CD4-positive, alpha-beta T cell (primary cell): ENCODE data around the gene SEC16A. TPM values are rescaled to one million over a fixed set of nuclear protein-coding genes. Genes with fewer than 3 reads are reported as not detected.
A peak's percentile ranks its signal among the peaks of the same experiment; 100 is the strongest.

ENCODE experiments used
- ATAC-seq: fragments of 200-7000 bp; cut with Tn5 transposase; one replicate; pipeline ENCODE4 v1.10.0; 2022; ENCODE audit warnings: mild to moderate bottlenecking; ENCODE audit not compliant: poor library complexity
- CTCF ChIA-PET: fragments of 350-600 bp; sonication (Branson Sonifier 250); formaldehyde crosslinking; loops from one replicate; lab custom pipeline; 2021; ENCODE audit warnings: antibody characterized with exemption, inconsistent platforms; lab: Charles Lee
- POLR2A ChIA-PET: fragments of 350-600 bp; sonication (Branson Sonifier 250); formaldehyde crosslinking; loops from one replicate; lab custom pipeline; 2021; ENCODE audit warnings: antibody characterized with exemption, inconsistent platforms; lab: Charles Lee
- DNase-seq, 14 experiments: peaks; one replicate each; pipeline ENCODE4 v3.0.0-alpha.2; 2013 to 2020; ENCODE audit warnings: mixed read lengths in 2 of 14
- H3K27ac ChIP-seq, 2 donors: one replicate each; pipeline versions ENCODE4 v1.5.1 to v1.7.0; 2013; ENCODE audit warnings: low read length in 2 of 2, low read depth in 1 of 2, mild to moderate bottlenecking in 1 of 2
- H3K27me3 ChIP-seq, 2 experiments: 1 replicate in 1 of 2; 2 replicates in 1 of 2; pipeline versions ENCODE4 v1.6.1 to v1.7.0; 2013; ENCODE audit warnings: low read length in 2 of 2, control low read depth in 1 of 2, mild to moderate bottlenecking in 1 of 2, moderate library complexity in 1 of 2; ENCODE audit not compliant: insufficient read depth in 2 of 2, control insufficient read depth in 1 of 2
- H3K36me3 ChIP-seq: one replicate; pipeline ENCODE4 v1.6.1; 2013; ENCODE audit warnings: low read length, control low read depth; ENCODE audit not compliant: insufficient read depth
- H3K4me1 ChIP-seq: one replicate; pipeline ENCODE4 v1.6.1; 2013; ENCODE audit warnings: low read length, control low read depth; ENCODE audit not compliant: insufficient read depth
- H3K4me3 ChIP-seq: one replicate; pipeline ENCODE4 v1.5.1; 2013; ENCODE audit warnings: mild to moderate bottlenecking, low read length, moderate library complexity
- H3K9me3 ChIP-seq, 2 experiments: 1 replicate in 1 of 2; 2 replicates in 1 of 2; pipeline versions ENCODE4 v1.6.1 to v1.7.0; 2013; ENCODE audit warnings: low read length in 2 of 2, mild to moderate bottlenecking in 2 of 2, control low read depth in 1 of 2, moderate library complexity in 1 of 2; ENCODE audit not compliant: control insufficient read depth in 1 of 2, insufficient read depth in 1 of 2
- H3K27ac Mint-ChIP-seq: one replicate; pipeline ENCODE4 v1.8.0; 2020; ENCODE audit warnings: mixed read lengths
- H3K27me3 Mint-ChIP-seq: one replicate; pipeline ENCODE4 v1.8.0; 2021; ENCODE audit warnings: mixed read lengths
- H3K36me3 Mint-ChIP-seq: one replicate; pipeline ENCODE4 v1.8.0; 2021; ENCODE audit warnings: low read depth, mixed read lengths
- H3K4me1 Mint-ChIP-seq: one replicate; pipeline ENCODE4 v1.8.0; 2021; ENCODE audit warnings: low read depth, mixed read lengths
- H3K4me3 Mint-ChIP-seq: one replicate; pipeline ENCODE4 v1.8.0; 2020; ENCODE audit warnings: mild to moderate bottlenecking, mixed read lengths
- H3K9me3 Mint-ChIP-seq: one replicate; pipeline ENCODE4 v1.8.0; 2020; ENCODE audit warnings: mixed read lengths
- CTCF ChIP-seq: fragments of 200-600 bp; IDR thresholded peaks from one replicate; pipeline ENCODE4 v1.8.0; 2022; ENCODE audit warnings: antibody characterized with exemption, mild to moderate bottlenecking
- intact Hi-C, 2 experiments: fragments of 100-400 bp; cut with DNase I in 1 of 2; cut with micrococcal nuclease in 1 of 2; formaldehyde crosslinking; loops; one replicate each; pipeline versions ENCODE4 v1.15.1 to v1.9.0; 2023 to 2025; cut with DNase I, micrococcal nuclease
- total RNA-seq, 174 experiments: library from RNA in 2 of 174; stranded (reverse) in 2 of 174; gene quantifications; one replicate each; pipeline ENCODE4 v1.2.3 and lab custom pipeline; 2021 to 2026

The SEC16A gene
- total RNA-seq, 2 experiments from 2014 or later = 73.0 to 75.0 TPM

DNA sequence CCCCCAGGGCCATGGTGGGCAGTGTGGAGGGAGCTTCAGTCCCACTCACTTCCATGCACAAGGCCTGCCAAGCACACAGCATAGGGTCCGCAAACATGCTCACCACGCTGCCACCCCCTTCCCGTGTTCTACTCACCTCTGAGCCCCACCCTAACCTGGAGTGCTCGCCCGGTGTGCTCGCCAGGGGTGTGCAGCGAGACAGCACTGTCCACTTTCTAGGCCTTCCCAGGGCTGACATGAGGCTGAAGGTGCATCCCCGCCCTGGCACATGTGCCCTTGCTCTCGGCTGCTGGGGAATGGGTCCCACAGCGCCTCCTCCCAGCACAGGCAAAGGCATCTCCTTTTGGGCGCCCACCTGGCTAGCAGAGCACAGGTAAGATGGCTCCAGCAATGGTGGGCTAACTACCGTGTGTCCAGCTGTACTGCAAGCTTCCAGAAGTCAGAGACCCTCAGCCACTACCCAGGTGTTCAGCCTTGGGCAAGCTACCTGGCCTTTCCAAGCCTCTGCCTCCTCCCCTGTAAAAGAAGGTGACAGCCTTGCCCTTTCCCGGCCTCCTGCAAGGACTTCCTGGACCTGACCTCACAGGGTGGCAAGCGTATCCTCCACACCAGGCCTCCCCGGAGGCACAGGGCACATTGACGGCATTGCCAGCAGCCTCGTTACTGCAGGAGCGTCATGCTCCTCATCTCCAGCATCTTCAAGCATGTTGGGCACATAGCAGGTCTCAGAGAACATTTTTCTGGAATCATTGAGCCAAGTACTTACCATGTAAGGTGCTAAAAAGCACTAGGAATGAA, 4.2 kb upstream of the SEC16A start:
- no peak overlapping the region for H3K4me3 ChIP-seq
- ATAC-seq = no peak
- intact Hi-C loops = loop anchor here in 1 of 2 experiments (5.0 to 10.0 kb wide), 2 partner anchors 50 to 298 kb away; no protein-coding TSS in a partner anchor

GRCh38 chr9:136486131-136486530, 3.3 kb upstream of the SEC16A start:
- Histone ChIP-seq H3K27me3 (no peaks in the 10 kb centered on the region), H3K27ac (no peak overlapping the region), H3K36me3 (no peaks in the 10 kb centered on the region), H3K9me3 (no peaks in the 10 kb centered on the region), H3K4me1 (peaks cover 34% of the 10 kb centered on the region), H3K4me3 (no peak overlapping the region)
- H3K36me3 Mint-ChIP-seq = peaks cover 21% of the 10 kb centered on the region
- ATAC-seq (no peak), DNase-seq (no peak)
- POLR2A ChIA-PET = interaction anchor here (1.5 kb wide), 1 partner anchor 145 kb away, joined by 6 read pairs; no protein-coding TSS in a partner anchor
- peaks cover 28% of the 10 kb centered on the region for H3K4me1 Mint-ChIP-seq
- no peak overlapping the region for H3K27ac Mint-ChIP-seq
- intact Hi-C loops = loop anchor here in 1 of 2 experiments (5.0 to 10.0 kb wide), 2 partner anchors 51 to 299 kb away; no protein-coding TSS in a partner anchor
- H3K9me3 Mint-ChIP-seq = no peaks in the 10 kb centered on the region
- no peak for TF ChIP-seq CTCF
- CTCF ChIA-PET = interaction anchor here (1.0 to 2.8 kb wide), 4 partner anchors 53 to 145 kb away, joined by 4 to 10 read pairs (median 6); no protein-coding TSS in a partner anchor
- no peaks in the 10 kb centered on the region for H3K27me3 Mint-ChIP-seq
- no peak overlapping the region for H3K4me3 Mint-ChIP-seq

More for the DNA sequence above, 4.2 kb upstream of the SEC16A start:
- Mint-ChIP-seq H3K36me3 (peaks cover 14% of the 10 kb centered on the region), H3K4me1 (peaks cover 21% of the 10 kb centered on the region), H3K4me3 (no peak overlapping the region), H3K9me3 (no peaks in the 10 kb centered on the region), H3K27me3 (no peaks in the 10 kb centered on the region), H3K27ac (no peak overlapping the region)
- no peak for TF ChIP-seq CTCF
- no peaks in the 10 kb centered on the region for H3K36me3 ChIP-seq
- DNase-seq = no peak
- H3K27me3 ChIP-seq = no peaks in the 10 kb centered on the region
- no peak overlapping the region for H3K27ac ChIP-seq
- H3K9me3 ChIP-seq = no peaks in the 10 kb centered on the region
- peaks cover 25% of the 10 kb centered on the region for H3K4me1 ChIP-seq
- ChIA-PET CTCF (interaction anchor here (1.4 to 2.4 kb wide), 4 partner anchors 141 to 158 kb away, joined by 4 to 8 read pairs (median 8); no protein-coding TSS in a partner anchor), POLR2A (interaction anchor here (1.5 kb wide), 1 partner anchor 145 kb away, joined by 6 read pairs; no protein-coding TSS in a partner anchor)

DNA sequence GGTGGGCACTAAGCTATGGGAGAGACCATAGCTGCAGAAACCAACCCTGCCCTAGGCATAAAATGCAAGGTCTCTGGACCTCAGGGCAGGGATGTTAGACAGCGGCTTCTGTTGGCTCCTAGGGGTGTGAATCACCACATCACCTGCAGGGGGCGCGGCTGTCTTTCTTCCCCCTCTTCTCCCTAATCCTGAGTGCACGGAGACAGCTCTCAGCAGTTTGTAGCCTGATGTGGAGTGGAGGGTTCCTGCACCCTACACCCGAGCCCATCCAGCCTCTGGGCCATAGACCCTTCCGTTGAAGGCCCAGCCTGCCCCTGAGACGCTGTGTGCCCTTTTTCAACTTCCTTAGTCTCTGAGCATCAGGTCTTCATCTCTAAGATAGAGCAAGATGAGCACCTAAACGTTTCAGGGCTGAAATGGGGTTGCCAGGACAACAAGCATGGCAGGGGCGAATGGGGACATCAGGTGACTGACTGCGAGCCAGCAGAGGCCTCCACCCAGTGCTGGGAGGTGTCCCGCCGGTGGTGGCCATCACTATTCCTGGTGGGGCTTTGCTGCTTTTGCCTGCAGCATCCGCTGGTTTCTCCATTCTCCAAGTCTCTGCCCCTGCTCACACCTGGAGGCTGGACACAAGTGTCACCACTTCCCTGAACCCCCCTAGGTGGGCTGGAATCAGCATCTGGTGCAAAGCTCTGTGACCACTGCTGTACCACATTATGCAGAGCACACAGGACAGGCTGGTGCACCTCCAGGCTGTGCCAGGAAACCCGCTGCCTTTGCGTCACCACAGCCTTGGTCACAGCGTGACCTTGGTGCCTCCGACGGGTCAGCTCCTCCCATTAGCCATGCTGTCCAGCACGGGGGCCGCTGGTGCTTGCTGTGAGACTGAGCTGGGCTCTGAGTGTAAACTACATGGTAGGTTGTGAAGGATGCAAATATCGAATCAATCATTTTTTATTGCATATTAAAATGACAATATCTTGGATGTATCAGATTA, 2.5 kb upstream of the SEC16A start:
- H3K27me3 ChIP-seq = no peaks in the 10 kb centered on the region
- no peaks in the 10 kb centered on the region for H3K9me3 Mint-ChIP-seq
- H3K4me3 Mint-ChIP-seq = peak overlapping the region; percentile 88
- DNase-seq (peak; percentile 71 to 91 (median 80)), ATAC-seq (peak; percentile 12)
- H3K4me1 Mint-ChIP-seq = peaks cover 34% of the 10 kb centered on the region
- peaks cover 36% of the 10 kb centered on the region for H3K4me1 ChIP-seq
- no peak overlapping the region for H3K27ac ChIP-seq
- H3K36me3 Mint-ChIP-seq = peaks cover 22% of the 10 kb centered on the region
- TF ChIP-seq CTCF = peak; percentile 89
- CTCF ChIA-PET = interaction anchor here (0.6 to 2.8 kb wide), 10 partner anchors 14 to 159 kb away, joined by 3 to 10 read pairs (median 4); no protein-coding TSS in a partner anchor
- POLR2A ChIA-PET = interaction anchor here (1.6 to 2.4 kb wide), 2 partner anchors 54 to 756 kb away, joined by 4 to 25 read pairs; partner anchors contain the start of gene TUBB4B
- intact Hi-C loops = loop anchor here (2.0 to 10.0 kb wide), 3 partner anchors 52 to 299 kb away; no protein-coding TSS in a partner anchor
- no peaks in the 10 kb centered on the region for H3K36me3 ChIP-seq
- H3K4me3 ChIP-seq = no peak overlapping the region
- H3K27me3 Mint-ChIP-seq = no peaks in the 10 kb centered on the region
- no peaks in the 10 kb centered on the region for H3K9me3 ChIP-seq
- peak overlapping the region; percentile 79 for H3K27ac Mint-ChIP-seq
